HG03342 (cell line): Measurements from ENCODE around the gene PEDS1.
"Not testable (repeated sequence)": the region's sequence is repeated elsewhere in the genome, so short reads cannot be mapped to it uniquely, and the experiment has no call there.

Experiments used
- ATAC-seq: cut with Tn5 transposase; IDR thresholded peaks from one replicate; pipeline ENCODE4 v1.9.1; 2021; ENCODE audit warnings: mild to moderate bottlenecking, moderate library complexity; ENCODE audit not compliant: unreplicated experiment

The PEDS1 gene

DNA sequence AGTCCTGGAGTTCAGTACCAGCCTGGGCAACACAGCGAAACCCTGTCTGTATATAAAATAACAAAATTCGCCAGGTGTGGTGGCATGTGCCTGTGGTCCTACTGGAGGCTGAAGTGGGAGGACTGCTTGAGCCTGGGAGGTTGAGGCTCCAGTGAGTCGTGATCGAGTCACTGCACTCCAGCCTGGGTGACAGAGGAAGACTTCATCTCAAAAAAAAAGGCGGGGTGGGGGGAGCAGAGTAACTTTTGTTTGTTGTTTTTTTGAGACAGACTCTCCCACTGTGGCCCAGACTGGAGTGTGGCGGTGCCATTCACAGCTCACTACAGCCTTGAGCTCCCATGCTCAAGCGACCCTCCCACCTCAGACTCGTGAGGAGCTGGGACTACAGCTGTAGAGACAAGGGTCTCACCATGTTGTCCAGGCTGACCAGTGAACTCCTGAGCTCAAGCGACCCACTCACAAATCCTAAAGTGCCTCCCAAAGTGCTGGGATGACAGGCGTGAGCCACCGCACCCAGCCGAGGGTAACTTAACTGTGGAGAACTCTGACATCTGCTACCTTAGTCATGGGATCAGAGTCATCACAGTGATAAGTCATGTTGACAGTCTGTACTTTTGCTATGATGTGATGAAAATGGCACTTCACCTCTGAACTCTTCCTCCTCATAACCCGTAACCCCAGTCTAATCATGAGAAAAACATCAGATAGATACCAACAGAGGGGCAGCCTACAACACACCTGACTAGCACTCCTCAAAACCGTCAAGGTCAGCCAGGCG, 16.5 kb downstream of the PEDS1 start:
- ATAC-seq: no peak

DNA sequence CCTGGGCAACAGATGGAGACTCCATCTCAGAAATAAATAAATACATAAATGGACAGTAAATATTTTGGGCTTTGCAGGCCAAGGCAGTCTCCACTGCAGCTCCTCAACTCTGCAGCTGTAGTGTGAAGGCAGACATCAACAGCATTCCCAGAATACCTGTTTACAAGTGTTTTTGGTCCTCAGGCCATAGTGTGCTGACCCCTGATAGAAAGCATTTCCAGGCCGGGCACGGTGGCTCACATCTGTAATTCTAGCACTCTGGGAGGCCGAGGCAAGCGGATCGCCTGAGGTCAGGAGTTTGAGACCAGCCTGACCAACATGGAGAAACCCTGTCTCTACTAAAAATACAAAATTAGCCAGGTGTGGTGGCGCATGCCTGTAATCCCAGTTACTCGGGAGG, 18.4 kb downstream of the PEDS1 start:
- not testable (repeated sequence) for ATAC-seq

DNA sequence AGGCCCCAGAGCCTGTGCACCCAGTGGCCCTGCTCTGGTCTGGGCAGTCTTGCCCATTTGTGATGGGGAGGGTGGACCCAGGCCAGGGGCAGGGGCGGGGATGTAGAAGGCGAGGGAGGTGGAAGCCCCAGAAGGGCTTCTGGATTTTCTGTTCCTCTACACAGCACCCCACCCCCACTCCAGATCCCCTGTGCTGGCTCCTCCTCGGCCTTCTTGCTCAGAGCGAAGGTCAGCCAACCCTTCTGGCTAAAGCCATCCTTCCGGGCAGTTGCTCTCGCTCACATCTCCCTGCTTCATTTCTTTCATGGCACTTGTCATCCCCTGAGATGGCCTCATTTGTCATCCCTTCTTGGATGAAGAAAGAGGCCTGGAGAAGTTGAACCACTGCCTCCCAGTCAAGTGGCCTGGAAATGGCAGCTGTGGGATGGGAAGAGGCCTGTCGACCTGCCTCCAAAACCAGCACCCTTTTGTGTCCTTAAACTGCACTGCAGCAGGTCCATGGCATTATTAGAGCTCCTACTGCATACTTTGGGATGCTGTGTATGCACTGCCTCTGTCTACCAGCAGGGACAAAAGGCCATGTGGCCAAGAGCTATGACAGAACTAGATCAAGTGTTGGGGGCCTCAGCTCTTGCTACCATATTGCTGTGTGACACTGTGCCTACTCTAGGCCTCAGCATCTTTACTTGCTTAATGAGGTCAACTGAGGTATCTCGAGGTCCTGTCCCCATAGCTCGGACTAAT, 19.9 kb downstream of the PEDS1 start:
- no peak for ATAC-seq

DNA sequence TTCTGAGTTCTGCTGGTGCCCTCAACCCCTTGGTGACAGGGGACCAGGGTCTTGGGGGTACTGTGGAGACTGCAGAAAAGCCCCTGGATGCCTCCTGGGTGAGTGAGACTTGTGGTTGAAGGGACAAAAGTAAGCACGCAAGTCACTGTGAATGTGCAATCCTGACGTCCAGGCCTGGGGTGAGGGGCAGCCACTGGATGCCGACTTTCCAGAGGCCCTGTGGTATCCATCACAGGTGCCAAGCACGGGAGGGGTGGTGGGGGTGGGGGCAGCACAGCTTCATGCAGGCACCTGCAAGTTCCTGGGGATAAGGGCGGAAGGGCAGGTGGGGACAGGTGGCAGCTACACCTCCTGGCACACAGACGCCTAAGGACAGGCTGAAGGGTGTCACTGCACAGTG, 20.5 kb downstream of the PEDS1 start:
- no peak for ATAC-seq

DNA sequence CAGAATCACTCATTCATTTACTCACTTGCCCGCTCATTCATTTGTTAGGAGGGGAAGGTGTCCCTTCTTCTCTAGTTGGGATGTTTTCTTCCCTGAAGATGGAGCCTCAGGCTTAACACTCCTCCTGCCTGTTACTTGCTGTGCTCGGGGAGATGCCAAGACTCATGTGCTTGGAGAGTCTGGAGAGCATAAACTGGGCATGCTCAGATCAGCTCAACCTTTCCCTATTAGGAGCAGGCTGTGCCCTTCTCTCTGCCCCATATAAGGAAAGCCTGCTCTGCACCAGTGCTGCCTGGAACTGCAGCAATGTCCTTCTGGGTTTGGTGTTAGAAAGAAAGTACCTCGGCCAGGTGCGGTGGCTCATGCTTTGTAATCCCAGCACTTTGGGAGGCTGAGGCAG, 22.5 kb downstream of the PEDS1 start:
- no peak for ATAC-seq

DNA sequence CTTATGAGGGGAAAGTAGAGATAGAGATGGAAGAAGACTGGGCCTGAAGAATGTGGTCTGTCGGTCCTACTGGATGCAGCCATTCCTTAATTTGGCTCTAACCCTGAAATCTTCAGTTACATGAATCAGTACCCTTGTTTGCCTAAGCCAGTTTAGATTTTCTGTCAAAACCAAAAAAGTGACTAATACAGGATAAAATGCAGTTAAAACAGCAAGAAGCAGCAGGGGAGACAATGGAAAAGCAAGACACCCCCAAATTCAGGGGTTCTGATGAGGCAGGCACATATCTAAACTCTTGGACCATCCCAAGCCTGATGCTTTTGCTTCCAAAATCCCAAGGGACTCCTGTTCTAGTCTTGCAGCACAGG, 23.2 kb downstream of the PEDS1 start:
- no peak for ATAC-seq

DNA sequence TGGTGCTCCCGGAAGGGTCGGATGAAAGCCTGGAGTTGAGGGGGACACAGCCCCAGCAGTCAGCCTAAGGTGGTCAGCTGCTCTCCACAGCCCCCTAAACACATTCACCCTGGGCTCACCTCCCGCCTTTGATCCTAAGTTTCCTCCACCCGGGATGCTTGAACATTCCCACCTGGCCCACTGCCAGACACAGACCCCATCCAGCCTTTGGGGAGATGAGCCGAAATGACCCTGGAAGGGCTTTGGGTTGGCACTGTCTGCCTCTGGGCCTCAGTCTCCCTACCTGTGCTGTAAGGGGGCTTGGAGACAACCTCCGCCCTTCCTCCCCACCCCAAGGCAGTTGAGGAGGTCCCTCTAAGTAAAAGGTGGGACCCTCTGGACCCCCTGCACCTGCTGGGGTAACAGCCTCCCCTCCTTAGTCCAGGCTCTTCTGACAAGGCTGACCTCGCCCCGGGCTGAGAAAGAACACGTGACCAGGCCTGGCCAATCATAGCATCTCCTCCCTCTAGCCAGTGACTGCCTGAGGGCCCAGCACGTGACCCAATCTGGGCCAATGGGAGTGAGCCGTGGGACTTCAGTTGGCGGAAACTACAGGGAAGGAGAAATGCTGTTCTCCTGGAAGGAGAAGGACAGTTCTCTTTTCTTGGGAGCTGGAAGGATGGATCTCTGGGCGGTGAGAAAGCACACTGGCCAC, 23.7 kb downstream of the PEDS1 start:
- no peak for ATAC-seq

DNA sequence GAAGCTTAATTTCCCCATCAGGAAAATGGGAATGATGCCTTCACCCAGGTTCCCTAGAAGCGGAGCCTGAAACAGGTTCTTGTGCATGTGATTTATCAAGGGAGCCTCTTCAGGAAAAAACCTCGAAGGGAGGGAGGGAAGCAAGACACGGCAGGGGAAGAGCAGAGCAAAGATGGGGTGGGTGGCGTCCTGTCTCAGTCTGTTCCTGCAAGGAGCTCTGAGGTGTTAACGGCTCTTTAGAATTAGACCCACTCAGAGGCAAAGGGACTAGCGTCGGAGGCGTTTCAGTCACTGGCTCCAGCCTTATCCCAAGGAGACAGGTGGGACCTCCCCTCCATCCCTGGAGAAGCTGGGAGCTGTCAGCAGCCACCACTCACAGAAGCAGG, 25.0 kb downstream of the PEDS1 start:
- ATAC-seq: no peak

DNA sequence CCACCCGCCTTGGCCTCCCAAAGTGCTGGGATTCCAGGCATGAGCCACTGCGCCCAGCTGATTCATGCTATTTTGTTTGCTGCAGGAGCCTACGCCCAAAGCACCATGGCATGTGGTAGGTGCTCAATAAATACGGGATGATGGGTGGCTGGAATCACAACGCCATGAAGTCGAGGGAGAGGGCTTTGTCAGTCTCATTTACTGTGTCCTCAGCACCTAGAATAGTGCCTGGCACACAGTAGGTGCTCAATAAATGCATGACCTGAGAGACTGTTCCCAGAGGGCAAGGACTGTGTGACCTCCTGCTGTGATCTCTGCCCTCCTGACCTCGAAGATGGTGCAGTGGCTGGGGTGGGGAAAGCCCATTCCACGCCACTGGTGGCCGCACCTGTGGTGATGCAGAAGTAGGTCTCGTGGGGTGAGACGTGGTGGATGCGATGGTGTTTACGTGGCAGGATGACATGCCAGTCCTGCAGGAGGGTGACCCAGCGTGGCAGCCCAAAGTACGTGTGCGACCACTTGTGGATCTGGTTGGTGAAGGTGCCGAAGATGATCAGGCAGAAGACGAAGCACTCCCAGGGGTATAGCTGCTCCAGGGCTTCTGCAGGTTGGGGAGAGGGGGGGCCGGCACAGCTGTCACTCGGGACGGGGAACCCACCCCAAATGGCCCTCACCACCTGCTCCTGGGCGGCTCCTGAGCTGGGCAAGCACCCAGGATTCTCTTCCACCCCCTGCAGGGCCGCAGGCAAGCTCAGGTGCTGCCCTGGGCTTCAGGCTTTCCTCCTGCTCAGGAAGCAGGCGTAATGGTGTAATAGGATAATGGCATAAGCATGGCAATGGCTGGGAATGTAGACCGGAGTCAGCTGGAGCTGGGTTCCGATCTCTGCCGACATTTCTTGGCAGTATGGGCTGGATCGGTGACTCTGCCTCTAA, 25.7 kb downstream of the PEDS1 start:
- no peak for ATAC-seq

DNA sequence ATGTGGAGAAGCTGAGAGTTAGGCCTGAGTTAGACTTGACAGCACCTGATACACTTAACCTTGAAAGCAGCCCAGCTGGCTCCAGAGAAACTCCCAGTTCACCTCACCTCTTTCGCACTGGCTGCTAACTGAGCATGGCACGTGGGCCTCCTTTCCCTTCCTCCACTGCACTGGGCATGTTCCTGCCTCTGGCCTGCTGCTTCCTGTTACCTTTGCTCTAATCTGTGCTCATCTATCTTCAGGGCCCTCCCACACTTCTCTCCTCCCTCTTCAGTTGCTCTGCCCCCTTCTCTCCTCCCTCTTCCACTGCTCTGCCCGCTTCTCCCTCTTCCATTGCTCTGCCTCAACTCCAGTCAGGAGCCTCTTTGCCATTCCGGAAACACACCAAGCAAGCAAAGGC, 26.9 kb downstream of the PEDS1 start:
- ATAC-seq: no peak

DNA sequence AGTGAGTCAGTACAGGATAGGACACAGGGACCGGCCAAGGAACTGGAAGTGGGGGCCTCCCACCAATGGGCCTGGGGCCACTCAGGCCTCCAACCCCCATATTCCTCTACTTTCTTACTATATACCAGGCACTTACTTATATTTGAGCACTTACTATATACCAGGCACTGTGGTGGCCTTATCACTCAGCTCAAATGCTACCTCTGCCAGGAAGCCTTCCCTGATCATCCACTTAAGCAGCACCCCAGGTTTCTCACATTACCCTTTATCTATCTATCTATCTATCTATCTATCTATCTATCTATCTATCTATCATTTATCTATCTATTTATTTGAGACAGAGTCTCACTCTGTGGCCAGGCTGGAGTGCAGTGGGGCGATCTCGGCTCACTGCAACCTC, 28.2 kb downstream of the PEDS1 start:
- no peak for ATAC-seq

DNA sequence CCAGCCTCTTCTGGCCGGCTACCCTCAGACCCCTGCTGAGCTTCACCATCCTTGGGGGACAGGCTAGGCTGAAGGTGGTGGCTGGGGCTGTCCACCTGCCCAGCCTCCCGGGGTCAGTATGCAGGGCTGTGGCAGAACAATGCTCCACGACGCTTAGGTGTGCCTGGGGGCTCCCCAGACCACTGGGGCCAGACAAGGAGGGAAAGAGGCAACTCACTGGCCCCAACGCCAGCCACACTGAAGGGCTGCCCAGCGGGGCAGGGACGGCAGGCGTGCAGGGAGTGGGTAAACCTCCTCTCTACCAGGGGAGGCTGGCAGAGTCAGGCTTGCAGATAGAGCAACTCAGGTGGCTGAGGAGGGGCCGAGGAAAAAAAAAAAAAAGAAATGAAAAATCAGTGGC, 29.0 kb downstream of the PEDS1 start:
- ATAC-seq: no peak

DNA sequence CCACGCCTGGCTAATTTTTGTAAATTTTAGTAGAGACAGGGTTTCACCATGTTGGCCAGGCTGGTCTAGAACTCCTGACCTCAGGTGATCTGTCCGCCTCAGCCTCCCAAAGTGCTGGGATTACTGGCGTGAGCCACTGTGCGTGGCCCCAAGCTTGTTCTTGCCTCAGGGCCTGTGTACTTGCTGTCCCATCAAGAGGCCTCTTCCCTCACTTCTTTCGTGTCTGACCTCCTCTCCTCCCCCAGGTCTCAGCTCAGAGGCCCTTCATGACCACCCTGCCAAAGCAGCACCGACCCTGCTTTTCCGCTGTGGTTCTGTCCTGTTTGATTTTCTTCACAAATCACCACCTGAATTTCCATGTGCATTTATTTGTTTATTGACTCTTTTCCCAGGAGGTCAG, 30.1 kb downstream of the PEDS1 start:
- ATAC-seq: no peak

DNA sequence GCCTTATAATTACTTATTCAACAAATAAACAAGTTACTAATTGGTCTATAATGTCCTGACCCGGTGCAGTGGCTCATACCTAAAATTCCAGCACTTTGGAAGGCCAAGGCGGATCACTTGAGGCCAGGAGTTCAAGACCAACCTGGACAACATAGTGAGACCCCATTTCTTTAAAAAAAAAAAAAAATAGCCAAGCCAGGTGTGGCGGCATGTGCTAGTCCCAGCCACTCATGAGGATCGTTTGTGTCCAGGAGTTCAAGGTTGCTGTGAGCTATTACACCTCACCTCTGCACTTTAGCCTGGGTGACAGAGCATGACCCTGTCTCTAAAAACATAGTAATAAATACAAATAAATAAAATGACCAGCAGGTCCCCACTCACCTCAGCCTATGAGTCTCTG, 30.8 kb downstream of the PEDS1 start:
- ATAC-seq: no peak

DNA sequence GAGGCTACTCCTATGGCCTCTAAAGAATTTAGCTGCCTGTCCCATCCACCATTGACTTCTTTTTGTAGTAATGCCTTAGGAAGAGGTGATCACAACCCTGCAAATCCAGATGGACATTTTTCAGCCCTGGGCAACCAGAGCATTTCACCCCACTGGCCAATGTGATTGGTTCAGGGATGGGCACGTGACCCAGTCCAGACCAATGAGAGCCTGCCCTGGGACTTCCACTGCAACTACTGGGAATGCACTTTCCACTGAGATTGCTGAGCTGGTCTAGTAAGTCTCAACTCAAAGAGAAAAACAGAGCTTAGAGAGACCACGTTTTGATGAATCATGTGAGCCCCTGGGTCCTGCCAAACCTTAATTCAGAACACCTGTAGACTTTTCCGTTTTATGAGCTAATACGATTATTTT, 31.7 kb downstream of the PEDS1 start:
- ATAC-seq: no peak

DNA sequence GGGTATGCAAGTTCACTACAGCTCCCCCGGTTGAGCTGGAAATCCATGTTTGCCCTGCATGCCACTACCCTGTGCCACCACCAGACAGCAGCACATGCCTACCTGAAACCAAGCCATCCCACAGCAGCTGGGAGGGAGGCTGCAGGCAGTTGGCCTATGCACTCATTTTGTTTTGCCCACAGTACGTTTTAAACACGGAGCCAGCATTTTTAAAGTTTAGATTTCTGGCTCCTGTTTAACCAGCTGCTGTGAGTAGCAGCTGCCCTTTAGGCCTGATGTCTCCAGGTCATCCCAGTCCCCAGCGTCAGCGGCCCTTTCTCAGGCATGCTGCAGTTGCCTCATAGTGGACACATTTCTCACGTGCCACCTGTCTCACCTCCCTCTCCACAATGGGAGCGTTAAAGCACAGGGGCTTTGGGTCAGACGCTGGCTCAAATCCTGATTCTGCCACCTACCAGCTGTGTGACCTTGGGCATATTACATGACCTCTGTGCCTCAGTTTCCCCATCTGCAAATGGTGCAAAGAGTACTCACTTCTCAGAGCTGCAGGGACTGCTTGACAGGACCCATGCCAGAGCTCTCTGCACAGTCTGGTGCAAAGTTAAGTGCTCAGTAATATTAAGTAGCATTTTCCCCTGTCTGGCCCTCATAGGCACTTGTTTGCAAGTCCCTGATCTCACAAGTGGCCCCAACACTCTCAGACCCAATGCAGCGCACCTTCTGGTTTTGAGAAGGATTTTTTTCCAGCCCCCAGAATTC, 32.4 kb downstream of the PEDS1 start:
- no peak for ATAC-seq

DNA sequence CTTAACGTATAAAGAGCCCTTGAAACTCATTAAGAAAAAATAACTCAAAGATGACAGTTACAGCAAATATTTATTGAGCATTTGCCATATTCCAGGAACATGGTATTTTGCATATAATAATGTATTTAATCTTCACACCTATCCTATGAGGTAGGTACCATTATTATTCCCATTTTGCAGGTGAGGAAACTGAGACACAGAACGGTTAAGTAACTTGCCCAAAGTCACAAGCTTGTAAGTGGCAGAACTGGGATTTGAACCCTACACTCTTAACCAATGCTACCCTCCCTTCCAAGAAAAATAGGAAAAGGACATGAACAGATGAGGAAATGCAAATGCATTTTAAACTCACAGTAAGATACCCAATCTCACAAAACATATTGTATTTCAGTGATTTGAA, 35.3 kb downstream of the PEDS1 start:
- no peak for ATAC-seq

DNA sequence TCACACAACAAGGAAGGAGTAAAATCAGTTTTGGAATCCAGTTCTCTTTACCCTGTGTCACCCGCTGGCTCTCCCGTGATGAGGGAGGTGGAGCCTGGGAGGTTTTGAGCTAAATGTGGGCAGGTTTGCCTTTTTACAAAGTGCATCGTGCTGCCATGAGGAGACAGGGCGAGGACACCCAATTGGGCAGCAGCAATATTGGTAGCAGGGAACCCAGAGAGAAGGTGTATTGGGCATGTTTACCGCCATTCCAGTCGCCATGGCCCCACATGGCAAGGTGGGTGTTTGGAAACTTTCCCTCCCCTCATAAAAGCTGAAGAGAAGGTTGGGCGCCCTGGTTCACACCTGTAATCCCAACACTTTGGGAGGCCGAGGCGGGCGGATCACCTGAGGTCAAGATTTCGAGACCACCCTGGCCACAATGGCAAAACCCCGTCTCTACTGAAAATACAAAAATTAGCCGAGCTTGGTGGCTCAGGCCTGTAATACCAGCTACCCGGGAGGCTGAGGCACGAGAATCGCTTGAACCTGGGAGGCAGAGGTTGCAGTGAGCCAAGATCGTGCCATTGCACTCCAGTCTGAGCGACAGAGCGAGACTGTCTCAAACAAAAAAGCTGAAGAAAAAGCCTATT, 37.0 kb downstream of the PEDS1 start:
- no peak for ATAC-seq

DNA sequence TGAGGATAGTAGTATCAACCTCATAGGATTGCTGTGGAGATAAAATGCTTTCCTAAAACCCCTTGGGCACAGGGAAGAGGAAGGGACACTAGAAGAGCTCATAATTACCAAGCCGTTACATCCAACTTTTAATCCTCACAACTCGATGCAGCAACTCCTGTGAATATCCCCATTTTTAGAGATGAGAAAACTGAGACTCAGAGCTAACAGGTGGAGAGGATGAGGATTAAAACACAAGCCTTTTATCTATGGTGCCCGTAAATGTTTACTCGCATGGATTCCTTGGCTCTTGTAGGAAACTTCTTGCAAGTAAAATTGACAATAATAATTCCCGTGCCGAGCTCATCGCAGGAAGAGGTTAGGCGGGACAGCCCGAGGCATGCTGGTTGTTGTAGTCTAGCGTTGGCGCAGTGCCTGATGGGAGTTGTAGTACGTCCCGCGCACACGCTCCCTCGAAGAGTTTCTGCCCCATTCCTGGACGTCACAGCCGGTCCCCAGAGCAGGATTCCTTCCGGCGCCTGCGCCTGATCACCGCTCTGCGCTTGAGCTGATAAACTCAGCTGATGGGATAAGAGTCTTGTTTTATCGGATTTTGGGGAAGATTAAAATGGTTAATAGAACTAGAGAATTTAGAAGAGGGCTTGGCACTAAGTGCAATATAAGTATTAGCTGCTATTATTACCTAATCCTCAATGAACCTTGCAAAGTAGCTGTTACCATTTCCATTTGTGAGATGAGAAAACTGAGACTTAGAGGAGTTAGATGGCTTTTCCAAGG, 37.7 kb downstream of the PEDS1 start:
- ATAC-seq: peak; percentile 81
